ENCODE results near the gene GPR15LG.

GPR15LG gene

DNA sequence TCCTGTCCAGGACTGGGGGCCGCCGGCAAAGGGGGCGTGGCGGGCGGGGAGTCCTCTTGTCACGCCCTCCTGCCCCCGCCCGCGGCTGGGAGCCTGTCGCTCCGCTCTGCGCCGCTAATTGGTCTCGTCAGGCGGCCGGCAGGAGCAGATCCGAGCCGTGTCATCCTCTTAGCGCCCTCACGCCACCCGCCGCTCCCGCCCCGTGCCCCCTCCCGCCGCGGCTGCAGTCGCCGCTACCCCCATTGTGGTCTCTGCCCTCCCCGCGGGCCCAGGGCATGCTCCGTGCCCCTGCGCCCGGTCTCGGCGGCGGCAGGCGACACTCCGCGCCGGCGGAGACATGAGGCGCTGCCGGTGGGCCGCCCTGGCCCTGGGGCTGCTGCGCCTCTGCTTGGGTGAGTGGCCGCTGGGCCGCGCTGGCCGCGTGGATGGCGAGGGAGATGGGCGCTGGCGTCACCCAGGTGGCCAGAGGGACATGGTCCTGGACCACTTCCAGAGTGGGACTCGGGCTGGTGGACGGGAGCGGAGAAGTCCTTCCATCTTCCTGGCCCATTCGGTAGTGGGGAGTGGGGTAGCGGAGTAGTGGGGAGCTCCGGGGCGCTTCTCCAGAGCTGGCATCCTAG is 20.9 kb downstream of the GPR15LG start, which contains the start of gene CDHR1:
TSS of gene CDHR1 (plus strand) at position 114 of the 620 bp plus-strand sequence. CDS start at position 338, 224 bp downstream.
- DNase-seq = peak; percentile 59

DNA sequence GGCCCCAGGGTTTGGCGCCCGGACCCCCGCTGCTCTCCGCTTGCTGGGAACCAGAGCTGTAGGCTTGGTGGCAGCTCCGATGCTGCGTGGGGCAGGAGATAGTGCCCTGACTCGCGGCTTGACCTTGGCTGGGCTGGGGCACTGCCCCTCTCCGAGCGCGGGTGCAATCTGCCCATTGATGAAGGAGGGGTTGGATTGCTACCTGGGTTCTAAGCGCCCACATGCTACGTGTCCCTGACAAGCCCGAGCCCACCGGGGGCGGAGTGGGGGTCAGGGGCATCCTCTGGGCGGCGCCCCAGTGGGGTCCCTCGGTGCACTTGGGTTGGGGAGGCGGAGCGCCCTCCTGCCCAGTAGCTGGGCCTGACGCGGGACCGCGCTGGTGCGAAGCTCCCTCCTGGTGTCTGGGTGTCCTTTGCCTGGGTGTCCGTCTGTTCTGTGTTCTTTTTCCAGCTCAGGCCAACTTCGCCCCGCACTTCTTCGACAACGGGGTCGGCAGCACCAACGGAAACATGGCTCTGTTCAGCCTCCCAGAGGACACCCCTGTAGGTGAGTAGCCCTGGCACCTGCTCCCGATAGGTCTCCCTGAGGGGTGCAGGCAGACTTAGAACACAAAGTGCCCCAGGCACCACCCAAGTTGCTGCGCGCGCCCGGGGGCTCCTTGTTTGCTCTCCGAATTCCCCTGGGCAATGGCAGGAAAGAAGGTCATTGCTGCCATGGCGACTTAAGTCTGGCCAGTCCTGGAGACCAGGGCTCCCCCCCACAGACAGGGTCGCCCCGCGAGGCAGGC is 21.6 kb downstream of the GPR15LG start:
- no peak for DNase-seq

DNA sequence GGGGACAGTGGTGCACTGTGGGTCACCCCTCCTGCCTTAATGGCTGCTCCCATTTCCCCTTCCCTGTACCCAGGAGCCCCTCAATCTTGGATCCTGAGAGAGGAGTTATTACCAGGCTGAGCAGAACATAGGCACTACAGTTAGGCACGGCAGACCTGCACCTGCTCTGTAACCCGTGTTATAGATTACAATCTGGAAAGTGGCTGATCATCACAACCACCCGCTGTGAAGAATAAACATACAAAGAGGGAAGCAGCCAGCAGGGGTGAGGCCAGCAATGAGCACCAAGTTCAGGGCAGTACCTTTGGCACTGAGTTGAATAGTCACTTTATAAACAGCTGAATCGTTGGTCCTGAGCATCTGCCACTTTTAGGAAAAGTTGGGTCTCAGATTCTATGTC is 22.5 kb downstream of the GPR15LG start:
- DNase-seq = no peak

DNA sequence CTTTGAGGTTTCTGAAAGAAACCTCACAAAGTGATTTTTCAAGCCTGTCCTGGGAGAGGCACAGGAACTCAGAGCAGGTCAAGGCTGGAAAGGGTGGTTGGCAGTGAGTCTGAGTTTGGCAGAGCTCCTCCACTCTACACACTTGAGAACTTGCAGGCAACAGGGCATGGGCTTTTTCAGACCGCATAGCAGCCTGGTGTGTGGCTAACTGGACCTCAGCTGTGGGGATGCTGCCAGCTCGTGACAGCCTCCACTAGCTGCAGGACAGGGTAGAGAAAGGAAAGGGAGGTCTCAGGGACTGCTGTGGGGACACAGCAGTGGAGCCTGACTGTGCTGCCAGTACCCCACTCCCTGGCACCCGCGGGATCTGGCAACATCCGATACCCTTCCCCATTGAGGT is 23.3 kb downstream of the GPR15LG start:
- DNase-seq = no peak

DNA sequence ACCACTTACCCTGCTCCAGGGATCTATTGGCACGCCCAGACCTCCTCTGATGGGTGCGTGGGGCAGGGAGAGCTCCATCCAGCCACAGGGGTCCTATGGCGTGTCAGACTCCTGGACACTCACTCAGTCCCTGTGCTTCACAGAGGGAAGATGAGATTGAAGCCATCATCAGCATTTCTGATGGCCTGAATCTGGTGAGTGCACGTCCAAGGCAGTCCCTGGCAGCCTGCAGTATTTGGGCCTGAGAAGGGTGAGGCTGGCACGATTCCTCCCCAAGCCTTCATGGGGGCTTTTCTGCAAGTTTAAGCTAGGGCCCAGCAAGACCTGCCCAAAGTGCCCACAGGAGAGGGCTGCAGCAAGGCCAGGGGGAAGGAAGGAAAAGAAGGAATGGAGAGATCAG is 24.0 kb downstream of the GPR15LG start:
- no peak for DNase-seq

DNA sequence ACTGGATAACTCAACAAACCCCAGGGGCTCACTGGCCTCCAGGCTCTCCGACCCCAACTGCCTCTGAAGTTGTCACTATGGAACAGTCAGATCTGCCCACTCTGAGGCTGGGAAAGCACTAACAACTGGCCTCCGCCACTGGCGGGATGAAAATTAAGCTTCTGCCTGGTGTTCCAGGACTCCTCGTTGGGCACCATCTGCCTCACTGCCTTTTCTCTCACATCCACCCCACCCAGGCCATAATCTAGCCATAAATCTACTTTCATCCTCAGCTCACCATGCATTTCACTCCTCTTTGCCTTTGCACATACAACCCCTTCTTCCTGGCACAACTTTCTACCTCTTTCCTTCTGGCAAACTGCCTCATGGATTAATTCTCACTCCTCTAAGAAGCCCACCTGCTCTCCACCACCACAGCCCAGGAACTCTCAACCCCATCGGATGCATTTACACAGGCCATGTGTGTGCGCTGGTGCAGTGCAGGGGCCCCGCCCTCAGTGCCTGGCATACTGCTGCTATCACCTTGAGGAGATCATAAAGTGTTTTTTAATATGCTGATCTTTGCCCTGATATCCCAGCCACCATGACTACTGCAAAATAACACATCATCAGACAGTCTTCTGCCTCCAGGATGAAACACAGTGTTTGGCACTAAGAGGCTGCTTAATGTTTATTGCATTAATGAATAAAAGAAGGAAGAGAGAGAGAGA is 24.8 kb downstream of the GPR15LG start:
- no peak for DNase-seq

DNA sequence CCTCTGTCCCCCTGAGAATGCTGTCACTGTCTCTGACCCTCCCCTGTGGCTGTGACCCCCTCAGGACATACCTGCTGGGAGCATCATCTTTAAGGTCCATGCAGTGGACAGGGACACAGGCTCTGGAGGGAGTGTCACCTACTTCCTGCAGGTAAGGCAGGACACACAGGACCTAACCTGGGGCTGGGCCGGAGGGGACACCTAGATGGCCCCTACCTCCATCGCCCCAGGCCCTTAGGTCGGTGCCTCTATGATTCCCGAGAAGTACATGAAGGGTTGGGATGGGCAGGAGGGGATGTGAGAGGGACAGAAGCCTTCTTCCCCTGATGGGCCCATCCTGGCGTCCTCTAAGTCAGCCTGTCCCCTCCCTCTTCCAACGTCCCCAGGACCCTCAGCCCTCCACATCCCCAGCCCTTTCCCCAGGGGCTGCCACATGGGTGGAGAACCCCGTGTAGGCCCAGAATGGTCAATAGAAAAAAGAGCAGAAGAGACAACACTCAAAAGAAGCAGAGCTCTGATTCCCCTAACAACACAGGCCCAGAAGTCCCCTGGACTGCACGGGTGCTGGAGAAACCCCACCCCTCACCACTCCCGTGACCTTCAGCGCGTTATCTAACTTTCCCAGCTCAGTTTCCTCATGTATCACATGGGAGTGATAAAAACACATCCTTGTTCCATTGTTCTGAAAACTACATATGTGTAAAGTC is 27.1 kb downstream of the GPR15LG start:
- DNase-seq = no peak

DNA sequence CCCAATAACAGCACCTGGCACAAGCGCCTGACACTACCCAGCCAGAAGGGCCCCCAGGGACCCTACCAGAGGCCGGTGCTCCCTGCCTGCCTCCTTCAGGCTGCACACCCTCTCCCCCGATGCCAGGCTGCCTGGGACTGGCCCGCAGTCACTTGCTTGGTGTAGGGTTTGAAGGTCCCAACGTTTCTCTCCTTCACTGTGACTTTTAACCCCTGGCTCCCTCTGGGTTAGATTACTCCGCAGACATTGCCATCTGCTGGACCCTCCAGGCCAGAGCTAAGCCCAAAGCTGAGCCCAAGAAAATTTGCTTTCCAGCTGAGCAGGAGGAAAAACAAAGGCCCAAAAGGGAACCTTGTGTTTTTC is 27.6 kb downstream of the GPR15LG start:
- no peak for DNase-seq

DNA sequence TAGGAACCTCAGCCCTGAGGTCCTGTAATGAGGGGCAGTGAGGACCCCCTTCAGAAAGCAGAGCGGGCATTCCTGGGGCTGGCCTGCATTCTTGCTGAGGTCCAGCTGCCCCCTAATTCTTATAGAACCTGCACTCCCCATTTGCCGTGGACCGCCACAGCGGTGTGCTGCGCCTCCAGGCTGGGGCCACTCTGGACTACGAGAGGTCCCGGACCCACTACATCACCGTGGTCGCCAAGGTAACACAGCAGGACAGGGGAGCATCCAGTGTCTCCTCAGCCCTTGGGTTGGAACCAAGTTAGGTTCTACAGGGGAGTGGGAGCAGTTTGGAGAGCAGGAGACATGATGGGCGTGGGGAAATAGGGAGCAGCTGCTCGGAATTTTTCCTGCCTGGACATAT is 28.1 kb downstream of the GPR15LG start:
- no peak for DNase-seq

DNA sequence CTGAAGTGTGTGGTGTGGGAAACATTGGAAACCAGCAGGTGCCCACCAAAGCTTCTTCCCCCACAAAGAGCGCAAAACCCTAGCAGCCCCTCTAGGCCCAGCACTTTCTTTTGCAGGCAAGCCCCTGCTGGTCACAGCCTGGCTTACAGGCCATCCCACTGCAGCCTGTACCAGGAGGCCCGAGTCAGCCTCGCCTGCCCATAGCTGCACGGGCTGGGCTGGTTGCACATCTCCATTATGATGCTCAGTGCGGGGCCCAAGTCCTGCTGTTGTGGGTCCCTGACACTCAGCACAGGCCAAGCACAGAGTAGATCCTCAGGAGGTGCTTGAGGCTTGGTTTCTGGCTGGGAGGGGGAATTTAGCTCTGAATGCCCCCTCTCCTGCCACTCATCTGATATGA is 28.7 kb downstream of the GPR15LG start:
- DNase-seq = no peak

DNA sequence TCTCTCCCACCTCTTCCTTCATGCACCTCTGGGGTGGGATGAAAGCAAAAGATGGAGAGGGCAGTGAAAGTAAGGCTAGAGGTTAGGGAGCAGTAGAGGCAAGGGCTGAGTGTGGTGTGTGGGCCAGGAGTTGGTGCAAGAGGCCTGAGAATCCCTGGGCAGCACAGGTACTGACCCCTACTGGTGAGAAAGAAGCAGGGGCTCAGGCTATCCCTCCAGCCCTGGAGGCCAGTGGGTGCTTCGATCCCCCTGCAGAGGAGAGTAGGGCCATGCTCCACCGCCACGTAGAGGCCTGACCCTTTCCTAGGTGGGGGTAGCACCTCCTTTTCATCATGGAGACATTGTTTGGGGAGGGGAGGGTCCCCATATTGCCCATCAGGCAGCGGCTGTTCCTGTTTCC is 30.5 kb downstream of the GPR15LG start:
- no peak for DNase-seq

DNA sequence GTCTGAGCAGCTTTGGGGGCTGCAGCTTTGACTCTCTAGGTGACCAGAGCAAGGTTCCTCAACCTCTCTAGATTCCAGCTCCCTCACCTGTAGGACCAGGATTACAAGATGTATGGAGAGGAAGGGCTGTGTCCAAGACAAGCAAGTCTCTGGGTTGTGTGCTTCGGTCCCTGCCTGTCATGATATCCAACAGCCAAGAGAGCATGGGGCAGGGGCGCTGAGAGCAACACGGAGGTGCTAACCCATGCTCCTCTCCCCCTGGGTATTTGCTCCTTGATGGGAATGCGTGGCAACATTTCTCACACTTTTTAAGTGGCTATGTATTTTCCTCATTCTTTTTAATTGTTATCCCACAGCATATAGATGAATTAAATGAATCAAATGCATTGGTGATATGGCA is 31.0 kb downstream of the GPR15LG start:
- DNase-seq = no peak

DNA sequence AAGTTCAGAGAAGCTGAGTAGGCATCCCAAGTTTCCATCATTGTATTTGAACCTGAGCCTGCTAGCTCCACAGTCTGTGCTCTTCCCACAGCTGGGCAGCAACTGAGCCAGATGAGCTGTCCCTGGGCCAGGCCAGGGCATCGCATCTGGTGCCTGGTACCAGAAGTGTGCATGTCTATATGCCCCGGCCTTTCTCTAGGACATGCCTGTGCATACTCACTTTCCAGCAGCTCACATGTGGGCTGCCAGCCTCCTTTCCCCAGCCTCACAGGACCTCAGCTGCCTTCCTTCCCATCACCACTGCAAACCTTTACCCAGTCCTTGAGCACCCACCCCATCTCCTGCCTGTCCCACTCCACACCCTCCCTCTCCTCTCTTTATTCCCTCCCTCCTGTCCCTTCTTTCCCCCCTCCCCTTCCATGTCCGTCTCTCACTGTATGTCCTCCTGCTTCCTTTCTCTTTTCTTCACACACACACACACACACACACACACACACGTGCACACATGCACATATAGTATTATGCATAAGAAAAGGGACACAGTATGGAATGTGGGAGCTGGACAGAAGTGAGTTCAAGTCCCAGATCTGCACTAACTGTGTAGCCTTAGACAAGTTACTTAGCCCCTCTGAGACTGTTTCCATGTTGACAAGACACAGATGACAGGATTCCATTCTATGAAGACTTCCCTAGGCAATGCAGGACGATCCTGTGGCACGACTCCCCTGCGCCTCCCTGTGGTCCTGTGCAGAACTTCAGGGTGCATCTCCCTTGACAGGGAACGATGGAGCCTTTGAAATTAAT is 31.6 kb downstream of the GPR15LG start:
- DNase-seq = peak; percentile 74

DNA sequence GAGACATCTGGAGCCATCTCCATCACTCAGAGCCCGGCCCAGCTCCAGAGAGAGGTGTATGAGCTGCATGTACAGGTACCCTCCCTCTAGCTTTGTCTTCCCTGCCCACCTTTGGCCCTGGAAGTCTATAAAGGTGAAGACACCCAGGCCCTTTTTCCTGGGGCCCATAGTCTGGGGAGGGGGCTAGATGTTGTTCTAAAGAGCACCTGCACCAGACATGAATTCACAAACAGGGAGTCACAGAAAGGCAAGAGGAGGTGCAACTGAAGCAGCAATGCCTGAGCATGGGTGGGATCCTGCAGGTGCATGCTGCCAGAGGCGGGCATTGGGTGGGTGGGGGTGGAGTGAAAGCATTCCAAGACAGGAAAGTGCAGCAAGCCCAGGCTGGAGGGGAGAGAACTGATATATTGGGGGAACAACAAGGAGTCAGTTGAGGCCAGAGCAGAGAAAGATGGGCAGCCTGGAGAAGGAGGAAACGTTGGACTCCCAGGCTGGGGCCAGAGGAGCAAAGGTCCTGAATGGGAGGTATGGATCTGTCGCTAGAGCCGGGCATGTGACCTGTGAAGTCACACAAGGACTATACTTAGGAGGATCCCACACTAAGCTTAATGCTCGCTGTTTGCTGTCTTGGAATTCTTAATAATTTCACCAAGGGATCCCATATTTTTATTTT is 32.4 kb downstream of the GPR15LG start:
- no peak for DNase-seq

DNA sequence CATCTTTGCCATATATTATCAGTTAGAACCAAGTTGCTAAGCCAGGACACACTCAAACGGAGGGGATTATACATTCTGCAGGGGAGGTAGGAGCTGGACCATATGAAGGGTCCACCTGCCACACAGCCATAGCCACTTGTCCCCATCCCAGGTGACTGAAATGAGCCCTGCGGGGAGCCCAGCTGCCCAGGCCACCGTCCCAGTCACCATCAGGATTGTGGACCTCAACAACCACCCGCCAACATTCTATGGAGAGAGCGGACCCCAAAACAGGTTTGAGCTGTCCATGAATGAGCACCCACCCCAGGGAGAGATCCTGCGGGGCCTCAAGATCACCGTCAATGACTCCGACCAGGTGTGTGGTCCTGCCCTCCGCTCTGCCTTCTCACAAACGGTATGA is 34.4 kb downstream of the GPR15LG start:
- DNase-seq = no peak

DNA sequence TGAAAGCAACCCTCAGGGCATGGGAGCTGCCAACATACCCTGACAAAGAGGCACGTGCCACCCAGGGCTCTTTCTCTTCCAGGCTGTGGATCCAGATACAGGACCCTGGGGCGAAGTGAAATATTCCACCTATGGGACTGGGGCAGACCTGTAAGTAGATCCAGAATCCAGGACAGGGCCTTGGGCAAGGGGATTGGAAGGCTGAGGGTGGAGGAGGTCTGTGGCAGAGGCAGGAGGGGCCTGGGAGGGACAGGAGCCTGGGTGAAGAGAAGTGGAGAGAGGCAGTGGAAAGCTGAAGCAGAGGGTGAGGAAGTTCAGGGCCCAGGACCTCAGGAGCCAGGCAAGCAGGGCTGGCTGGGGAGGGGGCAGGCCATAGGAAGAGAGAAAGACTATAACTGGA is 38.0 kb downstream of the GPR15LG start:
- DNase-seq = no peak

DNA sequence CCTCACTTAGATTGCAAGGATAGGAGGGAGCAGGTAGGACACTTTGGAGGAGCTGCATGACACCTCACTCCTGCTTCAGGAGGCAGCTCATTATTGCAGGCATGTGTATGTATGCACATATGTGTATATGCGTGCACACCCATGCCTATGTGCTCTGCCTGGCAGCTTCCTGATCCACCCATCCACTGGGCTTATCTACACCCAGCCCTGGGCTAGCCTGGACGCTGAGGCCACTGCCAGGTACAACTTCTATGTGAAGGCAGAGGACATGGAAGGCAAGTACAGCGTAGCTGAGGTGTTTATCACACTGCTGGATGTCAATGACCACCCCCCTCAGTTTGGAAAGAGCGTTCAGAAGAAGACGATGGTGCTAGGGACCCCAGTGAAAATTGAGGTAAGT is 38.4 kb downstream of the GPR15LG start:
- no peak for DNase-seq

DNA sequence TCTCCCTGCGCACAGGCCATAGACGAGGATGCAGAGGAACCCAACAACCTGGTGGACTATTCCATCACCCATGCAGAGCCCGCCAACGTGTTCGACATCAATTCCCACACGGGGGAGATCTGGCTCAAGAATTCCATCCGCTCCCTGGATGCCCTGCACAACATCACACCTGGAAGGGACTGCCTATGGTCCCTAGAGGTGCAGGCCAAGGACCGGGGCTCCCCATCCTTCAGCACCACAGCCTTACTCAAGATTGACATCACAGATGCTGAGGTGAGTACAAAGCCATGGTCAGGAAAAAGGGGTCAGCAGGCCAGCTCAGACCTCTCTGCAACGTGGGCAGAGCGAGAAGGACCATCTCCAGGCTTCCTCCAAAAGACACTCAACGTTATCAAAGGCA is 39.5 kb downstream of the GPR15LG start:
- no peak for DNase-seq

DNA sequence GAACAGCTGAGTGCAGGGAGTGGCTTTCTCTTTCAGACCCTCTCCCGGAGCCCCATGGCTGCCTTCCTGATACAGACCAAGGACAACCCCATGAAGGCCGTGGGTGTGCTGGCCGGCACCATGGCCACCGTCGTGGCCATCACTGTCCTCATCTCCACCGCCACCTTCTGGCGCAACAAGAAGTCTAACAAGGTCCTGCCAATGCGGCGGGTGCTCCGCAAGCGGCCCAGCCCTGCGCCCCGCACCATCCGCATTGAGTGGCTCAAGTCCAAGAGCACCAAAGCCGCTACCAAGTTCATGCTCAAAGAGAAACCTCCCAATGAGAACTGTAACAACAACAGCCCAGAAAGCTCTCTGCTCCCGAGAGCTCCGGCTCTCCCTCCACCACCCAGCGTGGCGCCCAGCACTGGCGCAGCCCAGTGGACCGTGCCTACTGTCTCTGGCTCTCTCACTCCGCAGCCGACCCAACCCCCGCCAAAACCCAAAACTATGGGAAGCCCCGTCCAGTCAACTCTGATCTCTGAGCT is 40.5 kb downstream of the GPR15LG start:
- DNase-seq = no peak

DNA sequence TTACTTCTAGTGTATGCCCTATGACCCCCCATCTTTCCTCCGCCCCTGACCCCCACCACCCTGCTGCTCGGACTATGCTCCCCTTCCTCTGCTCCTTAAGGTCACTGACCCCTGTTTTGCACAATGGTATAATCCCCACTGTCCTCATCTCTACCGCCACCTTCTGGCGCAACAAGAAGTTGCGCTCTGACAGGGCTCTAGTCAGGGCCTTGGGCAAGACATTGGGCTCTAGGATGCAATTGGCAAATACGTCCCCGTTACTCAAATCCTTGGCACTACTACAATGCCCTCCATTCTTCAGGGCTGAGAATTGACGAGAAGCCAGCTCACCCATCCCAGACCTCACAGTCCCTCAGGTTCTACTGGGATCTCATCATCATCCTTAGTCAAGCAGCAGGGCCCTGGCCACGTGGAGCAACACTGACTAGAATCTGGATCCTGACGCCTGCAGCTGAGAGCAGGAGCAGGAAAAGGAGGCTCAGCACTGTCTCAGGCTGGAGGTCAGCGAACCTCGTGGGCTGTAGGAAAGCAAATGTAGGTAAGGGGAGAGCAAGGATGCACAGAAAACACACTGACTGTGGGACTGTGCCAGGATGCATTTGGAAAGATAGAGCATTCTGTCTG is 41.1 kb downstream of the GPR15LG start:
- no peak for DNase-seq

DNA sequence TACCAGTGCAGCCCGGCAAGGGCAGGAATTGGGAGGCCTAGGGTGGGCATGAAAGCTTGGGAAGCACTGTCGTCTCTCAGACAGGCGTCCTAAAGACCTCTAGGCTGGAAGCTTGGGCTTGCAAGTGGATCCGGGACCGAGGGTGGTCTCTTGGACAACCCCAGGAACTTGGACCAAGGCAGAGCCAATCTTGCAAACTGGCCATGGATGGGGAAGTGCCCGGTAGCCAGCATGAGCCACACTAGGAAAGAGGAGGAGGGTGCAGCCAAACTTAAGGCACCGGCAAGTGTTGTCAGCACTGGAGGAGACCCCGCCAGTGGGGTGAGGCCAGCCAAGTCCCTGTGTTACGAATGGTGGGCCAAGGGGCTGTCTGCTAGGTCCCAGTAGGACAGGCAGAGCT is 43.2 kb downstream of the GPR15LG start:
- no peak for DNase-seq
